Immature natural killer cell (primary cell): ENCODE results near the gene CTNNA3. TPM values are rescaled to one million over a fixed set of nuclear protein-coding genes. Genes with fewer than 3 reads are reported as not detected.
"Not testable (repeated sequence)": the region's sequence is repeated elsewhere in the genome, so short reads cannot be mapped to it uniquely, and the experiment has no call there.

Experiments used
- DNase-seq, 3 donors: peaks; one replicate each; pipeline ENCODE4 v3.0.0; 2022; ENCODE audit warnings: mixed read lengths in 1 of 3
- H3K27ac Mint-ChIP-seq, 6 donors: one replicate each; pipeline ENCODE4 v1.8.0; 2020; ENCODE audit warnings: mixed read lengths in 6 of 6, mild to moderate bottlenecking in 5 of 6, inconsistent platforms in 4 of 6, moderate library complexity in 3 of 6
- H3K27me3 Mint-ChIP-seq, 3 donors: one replicate each; pipeline ENCODE4 v1.8.0; 2020 to 2021; ENCODE audit warnings: low read depth in 3 of 3, mild to moderate bottlenecking in 3 of 3, mixed read lengths in 3 of 3, moderate library complexity in 3 of 3, inconsistent platforms in 1 of 3
- H3K36me3 Mint-ChIP-seq, 3 donors: one replicate each; pipeline ENCODE4 v1.8.0; 2020; ENCODE audit warnings: mixed read lengths in 3 of 3, inconsistent platforms in 2 of 3, mild to moderate bottlenecking in 2 of 3
- H3K4me1 Mint-ChIP-seq, 2 donors: one replicate each; pipeline ENCODE4 v1.8.0; 2020; ENCODE audit warnings: inconsistent platforms in 2 of 2, mild to moderate bottlenecking in 2 of 2, mixed read lengths in 2 of 2, moderate library complexity in 1 of 2
- H3K4me3 Mint-ChIP-seq, 5 donors: one replicate each; pipeline ENCODE4 v1.8.0; 2020; ENCODE audit warnings: mild to moderate bottlenecking in 5 of 5, mixed read lengths in 5 of 5, inconsistent platforms in 3 of 5, moderate library complexity in 3 of 5
- H3K9me3 Mint-ChIP-seq, 6 donors: one replicate each; pipeline ENCODE4 v1.8.0; 2020; ENCODE audit warnings: mild to moderate bottlenecking in 6 of 6, mixed read lengths in 6 of 6, inconsistent platforms in 4 of 6, moderate library complexity in 3 of 6
- polyA plus RNA-seq, 3 donors: library from polyadenylated mRNA; unstranded; fragments of 300-500 nt; fragmentation: Illumina TruSeq; gene quantifications; one replicate each; pipeline ENCODE4 v1.2.3, GENCODE V29; 2021

The CTNNA3 gene
- polyA plus RNA-seq, 3 donors from 2014 or later = not detected

DNA sequence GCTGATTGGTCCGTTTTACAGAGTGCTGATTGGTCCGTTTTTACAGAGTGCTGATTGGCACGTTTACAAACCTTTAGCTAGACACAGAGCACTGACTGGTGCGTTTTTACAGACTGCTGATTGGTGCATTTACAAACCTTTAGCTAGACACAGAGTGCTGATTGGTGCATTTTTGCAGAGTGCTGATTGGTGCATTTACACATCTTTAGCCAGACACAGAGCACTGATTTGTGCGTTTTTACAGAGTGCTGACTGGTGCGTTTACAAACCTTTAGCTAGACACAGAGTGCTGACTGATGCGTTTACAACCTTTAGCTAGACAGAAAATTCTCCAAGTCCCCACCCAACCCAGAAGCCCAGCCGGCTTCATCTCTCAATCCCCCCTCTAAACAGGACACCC is 11.9 kb downstream of the CTNNA3 start:
- H3K27ac Mint-ChIP-seq, DNase-seq, H3K4me1 Mint-ChIP-seq, H3K27me3 Mint-ChIP-seq, H3K36me3 Mint-ChIP-seq, H3K4me3 Mint-ChIP-seq: not testable (repeated sequence)
- peaks cover 5 to 31% (median 21%) of the 10 kb centered on the region in 6 donors for H3K9me3 Mint-ChIP-seq

- Mint-ChIP-seq H3K36me3 (no peaks in the 10 kb centered on the region), H3K4me1 (no peaks in the 10 kb centered on the region), H3K27me3 (peaks cover 4 to 7% (median 6%) of the 10 kb centered on the region in 3 donors), H3K9me3 (peaks cover 0 to 10% (median 3%) of the 10 kb centered on the region in 6 donors), H3K27ac (no peak overlapping the region), H3K4me3 (no peak overlapping the region)
- no peak for DNase-seq
These were observed 17.5 kb downstream of the CTNNA3 start for GRCh38 chr10:67678335-67678974.

GRCh38 chr10:67676208-67676825 is 19.7 kb downstream of the CTNNA3 start:
- H3K36me3 Mint-ChIP-seq = no peaks in the 10 kb centered on the region
- peaks cover 4 to 7% (median 6%) of the 10 kb centered on the region in 3 donors for H3K27me3 Mint-ChIP-seq
- DNase-seq = no peak
- H3K4me3 Mint-ChIP-seq = no peak overlapping the region
- peaks cover 0 to 2% (median 0%) of the 10 kb centered on the region in 6 donors for H3K9me3 Mint-ChIP-seq
- H3K4me1 Mint-ChIP-seq = no peaks in the 10 kb centered on the region
- no peak overlapping the region for H3K27ac Mint-ChIP-seq

- Mint-ChIP-seq H3K4me1 (no peaks in the 10 kb centered on the region), H3K27ac (no peak overlapping the region), H3K9me3 (peaks cover 0 to under 1% (median 0%) of the 10 kb centered on the region in 6 donors), H3K4me3 (no peak overlapping the region), H3K36me3 (no peaks in the 10 kb centered on the region), H3K27me3 (peaks cover 1 to 3% (median 2%) of the 10 kb centered on the region in 3 donors)
- no peak for DNase-seq
These were observed 25.6 kb downstream of the CTNNA3 start for GRCh38 chr10:67670401-67670800.

DNA sequence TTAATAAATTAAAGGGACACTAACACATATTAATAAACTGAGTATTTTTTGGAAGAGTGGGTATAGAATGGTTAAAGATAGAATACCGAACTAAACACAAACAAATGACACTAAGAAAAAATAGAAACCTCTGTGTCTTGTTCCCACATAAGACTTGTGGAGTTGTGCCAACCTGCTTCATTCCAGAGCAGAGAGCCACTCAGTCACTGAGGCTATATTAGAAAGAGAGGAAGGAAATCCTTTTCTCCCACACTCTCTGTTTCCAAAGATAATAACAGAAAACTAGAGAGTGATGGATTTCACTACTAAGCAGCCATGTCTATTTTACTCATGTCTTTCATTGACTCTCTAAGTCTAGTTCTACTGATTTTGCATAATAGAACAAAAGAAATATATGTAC is 26.0 kb downstream of the CTNNA3 start:
- DNase-seq = no peak
- Mint-ChIP-seq H3K27ac (no peak overlapping the region), H3K27me3 (peaks cover 0 to 3% (median 3%) of the 10 kb centered on the region in 3 donors), H3K9me3 (no peaks in the 10 kb centered on the region), H3K4me1 (no peaks in the 10 kb centered on the region), H3K36me3 (no peaks in the 10 kb centered on the region), H3K4me3 (no peak overlapping the region)

DNA sequence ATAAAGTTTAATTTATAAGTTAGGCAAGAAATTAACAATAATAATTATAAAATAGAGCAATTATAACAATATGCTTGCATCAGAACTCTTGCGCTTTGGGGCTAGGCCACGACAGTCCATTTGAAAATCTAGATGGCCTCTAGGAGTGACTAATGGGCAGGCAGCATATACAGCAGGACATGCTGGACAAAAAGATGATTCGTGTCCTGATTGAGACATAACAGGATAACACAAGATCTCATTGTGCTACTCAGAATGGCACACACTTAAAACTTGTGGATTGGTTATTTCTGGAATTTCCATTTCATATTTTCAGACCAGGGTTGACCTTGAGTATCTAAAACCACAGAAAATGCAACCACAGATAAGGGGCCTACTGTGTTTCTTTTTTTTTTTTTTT is 27.5 kb downstream of the CTNNA3 start:
- no peak overlapping the region for H3K27ac Mint-ChIP-seq
- no peaks in the 10 kb centered on the region for H3K4me1 Mint-ChIP-seq
- H3K36me3 Mint-ChIP-seq = no peaks in the 10 kb centered on the region
- no peak for DNase-seq
- peaks cover 0 to 3% (median 3%) of the 10 kb centered on the region in 3 donors for H3K27me3 Mint-ChIP-seq
- H3K9me3 Mint-ChIP-seq = no peaks in the 10 kb centered on the region
- H3K4me3 Mint-ChIP-seq = no peak overlapping the region

- Mint-ChIP-seq H3K9me3 (no peaks in the 10 kb centered on the region), H3K4me1 (no peaks in the 10 kb centered on the region), H3K4me3 (no peak overlapping the region), H3K36me3 (no peaks in the 10 kb centered on the region), H3K27ac (no peak overlapping the region), H3K27me3 (peaks cover 0 to 3% (median 3%) of the 10 kb centered on the region in 3 donors)
- no peak for DNase-seq
These were observed 29.0 kb downstream of the CTNNA3 start for GRCh38 chr10:67667035-67667425.

- Mint-ChIP-seq H3K27ac (no peak overlapping the region), H3K36me3 (no peaks in the 10 kb centered on the region), H3K9me3 (no peaks in the 10 kb centered on the region), H3K4me1 (no peaks in the 10 kb centered on the region), H3K27me3 (peaks cover 0 to 5% (median 3%) of the 10 kb centered on the region in 3 donors), H3K4me3 (no peak overlapping the region)
- DNase-seq = peak in 2 of 3 donors; percentile 7 to 14
These were observed 29.5 kb downstream of the CTNNA3 start for GRCh38 chr10:67666416-67667034.

DNA sequence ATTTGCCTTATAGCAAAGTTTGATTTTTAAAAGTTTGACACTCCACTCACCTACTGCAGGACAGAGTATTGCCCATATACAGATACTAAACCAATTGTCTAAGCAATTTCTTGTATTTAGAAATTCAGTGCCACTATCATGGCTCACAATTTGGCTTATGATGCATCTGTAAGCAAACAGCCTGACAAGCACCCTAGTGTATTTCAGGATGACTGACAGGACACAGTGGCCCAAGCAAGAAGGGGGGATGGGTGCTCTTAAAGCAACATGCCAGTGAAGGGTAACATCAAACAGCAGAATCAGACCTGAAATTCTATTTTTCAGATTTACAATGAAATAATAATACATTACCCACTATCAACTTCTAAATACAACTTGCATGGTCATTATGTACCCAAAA is 30.5 kb downstream of the CTNNA3 start:
- Mint-ChIP-seq H3K27me3 (peaks cover 0 to 3% (median 2%) of the 10 kb centered on the region in 3 donors), H3K4me1 (no peaks in the 10 kb centered on the region), H3K36me3 (no peaks in the 10 kb centered on the region), H3K4me3 (no peak overlapping the region), H3K27ac (no peak overlapping the region), H3K9me3 (no peaks in the 10 kb centered on the region)
- DNase-seq = no peak

- no peak for DNase-seq
- Mint-ChIP-seq H3K27me3 (peaks cover 2 to 4% (median 3%) of the 10 kb centered on the region in 3 donors), H3K9me3 (no peaks in the 10 kb centered on the region), H3K27ac (no peak overlapping the region), H3K36me3 (no peaks in the 10 kb centered on the region), H3K4me3 (no peak overlapping the region), H3K4me1 (no peaks in the 10 kb centered on the region)
These were observed 31.1 kb downstream of the CTNNA3 start for GRCh38 chr10:67664942-67665341.

GRCh38 chr10:67663449-67664087 is 32.4 kb downstream of the CTNNA3 start:
- H3K27ac Mint-ChIP-seq = no peak overlapping the region
- peaks cover 2 to 4% (median 3%) of the 10 kb centered on the region in 3 donors for H3K27me3 Mint-ChIP-seq
- H3K4me1 Mint-ChIP-seq = no peaks in the 10 kb centered on the region
- no peak overlapping the region for H3K4me3 Mint-ChIP-seq
- no peaks in the 10 kb centered on the region for H3K36me3 Mint-ChIP-seq
- no peak for DNase-seq
- no peaks in the 10 kb centered on the region for H3K9me3 Mint-ChIP-seq

DNA sequence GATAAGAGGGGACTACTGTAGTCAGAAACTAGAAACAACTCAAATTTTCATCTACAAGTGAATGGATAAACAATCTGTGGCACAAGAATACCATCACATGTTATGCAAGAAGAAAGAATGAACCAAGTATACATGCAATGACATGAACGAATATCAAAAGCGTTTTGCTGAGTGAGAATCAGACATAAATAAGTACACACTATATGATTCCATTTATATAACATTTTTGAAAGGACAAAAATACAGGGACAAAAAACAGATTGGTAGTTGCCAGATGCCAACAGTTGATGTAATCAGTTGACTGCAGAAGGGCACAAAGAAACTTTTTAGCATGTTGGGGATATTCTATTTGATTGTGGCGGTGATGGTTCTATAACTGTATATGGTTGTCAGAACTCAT is 33.6 kb downstream of the CTNNA3 start:
- Mint-ChIP-seq H3K4me1 (no peaks in the 10 kb centered on the region), H3K27ac (no peak overlapping the region), H3K27me3 (peaks cover 2 to 7% (median 3%) of the 10 kb centered on the region in 3 donors), H3K36me3 (no peaks in the 10 kb centered on the region), H3K9me3 (no peaks in the 10 kb centered on the region), H3K4me3 (no peak overlapping the region)
- DNase-seq = no peak

- peaks cover 0 to 2% (median 0%) of the 10 kb centered on the region in 6 donors for H3K9me3 Mint-ChIP-seq
- no peaks in the 10 kb centered on the region for H3K4me1 Mint-ChIP-seq
- H3K27me3 Mint-ChIP-seq = peaks cover 0 to 13% (median 4%) of the 10 kb centered on the region in 3 donors
- H3K4me3 Mint-ChIP-seq = no peak overlapping the region
- no peaks in the 10 kb centered on the region for H3K36me3 Mint-ChIP-seq
- H3K27ac Mint-ChIP-seq = no peak overlapping the region
- DNase-seq = no peak
These were observed 36.5 kb downstream of the CTNNA3 start for GRCh38 chr10:67659497-67659896.

GRCh38 chr10:67657775-67658174 is 38.2 kb downstream of the CTNNA3 start:
- no peak for DNase-seq
- Mint-ChIP-seq H3K27me3 (peaks cover 0 to 13% (median 4%) of the 10 kb centered on the region in 3 donors), H3K9me3 (peaks cover 0 to 2% (median 0%) of the 10 kb centered on the region in 6 donors)

More at GRCh38 chr10:67657775-67658174, 38.2 kb downstream of the CTNNA3 start:
- no peaks in the 10 kb centered on the region for H3K36me3 Mint-ChIP-seq
- H3K4me1 Mint-ChIP-seq = no peaks in the 10 kb centered on the region
- no peak overlapping the region for H3K27ac Mint-ChIP-seq
- H3K4me3 Mint-ChIP-seq = no peak overlapping the region
